ENCODE measurements around the gene MAP2K7. TPM values are rescaled to one million over a fixed set of nuclear protein-coding genes. Genes with fewer than 3 reads are reported as not detected.

MAP2K7 gene
- total and polyA plus RNA-seq, 2 of the 4 experiments (the other 2 are of a cell fraction) = 4.1 to 15.6 TPM

- Histone ChIP-seq H2AK9ac (replicated peaks; ENCODE audit: low read depth, low read length, poor library complexity) (no peak overlapping the region), H3K14ac (replicated peaks; ENCODE audit: low read depth, low read length) (no peak overlapping the region), H2BK120ac (ENCODE audit: low read depth, low read length) (no peak overlapping the region), H4K8ac (ENCODE audit: low read depth in 2 of 2, low read length in 2 of 2) (no peak overlapping the region), H3K9me1 (ENCODE audit: insufficient read depth, low read length) (0 out of 2 replicates have a peak, but pooled peaks cover 2% of the 10 kb centered on the region), H3K56ac (ENCODE audit: extremely low read depth, insufficient read depth, low read length) (no peak overlapping the region), H3K23ac (ENCODE audit: low read depth, low read length) (no peak overlapping the region), H3K18ac (ENCODE audit: low read depth, low read length) (no peak overlapping the region), H2BK5ac (ENCODE audit: low read depth, low read length, poor library complexity, severe bottlenecking) (no peak overlapping the region), H4K5ac (ENCODE audit: low read depth, low read length) (no peak overlapping the region), H3K9ac (ENCODE audit: low read depth, low read length) (no peak overlapping the region), H3K4me2 (ENCODE audit: low read depth, low read length) (no peak overlapping the region), H2AFZ (replicated peaks; ENCODE audit: low read length, poor library complexity) (no peak overlapping the region), H4K20me1 (ENCODE audit: insufficient read depth, low read length) (no peaks in the 10 kb centered on the region), H3K4me3 (ENCODE audit: insufficient read depth, low read depth, low read length) (no peak overlapping the region), H3K36me3 (ENCODE audit: control insufficient read depth, insufficient read depth, low read length) (no peaks in the 10 kb centered on the region), H2AK5ac (ENCODE audit: low read depth, low read length) (no peak overlapping the region), H4K91ac (ENCODE audit: insufficient read depth, low read depth, low read length) (no peak overlapping the region), H3K79me1 (ENCODE audit: low read depth in 1 of 2, low read length in 2 of 2) (peaks cover 6 to 17% of the 10 kb centered on the region in 2 experiments), H3K27me3 (ENCODE audit: control insufficient read depth, insufficient read depth, low read length) (no peaks in the 10 kb centered on the region), H3K27ac (ENCODE audit: insufficient read depth, low read length) (no peak overlapping the region), H2BK15ac (ENCODE audit: low read depth, low read length) (no peak overlapping the region), H2BK20ac (ENCODE audit: low read depth, low read length) (no peak overlapping the region), H3K4me1 (ENCODE audit: control insufficient read depth, insufficient read depth, low read length) (peaks cover 3% of the 10 kb centered on the region; the same call in 1 of the 2 replicates), H3K4ac (ENCODE audit: low read depth, low read length) (no peak overlapping the region), H3K9me3 (ENCODE audit: control insufficient read depth, insufficient read depth, low read length) (no peaks in the 10 kb centered on the region)
- CTCF ChIA-PET = interaction anchor here (0.6 to 0.8 kb wide), 2 partner anchors 12 to 13 kb away, joined by 3 to 4 read pairs; no protein-coding TSS in a partner anchor
- in situ Hi-C loops (cut with MboI; ENCODE audit: low sequenced_read_pairs) = no loop called here
- POLR2A ChIA-PET (ENCODE audit: unreplicated experiment) = interaction anchor here (0.9 kb wide), 1 partner anchor 14 kb away, joined by 9 read pairs; no protein-coding TSS in a partner anchor
- TF ChIP-seq BHLHE40 (IDR thresholded peaks at IDR 0.05; ENCODE audit: low read depth, low read length) (no peak), MAFK (IDR thresholded peaks at IDR 0.05; ENCODE audit: low read depth, low read length) (no peak), MAZ (IDR thresholded peaks at IDR 0.05; ENCODE audit: borderline replicate concordance, low read depth, low read length) (no peak), MXI1 (IDR thresholded peaks at IDR 0.05; ENCODE audit: borderline replicate concordance, low read depth, low read length) (no peak), RAD21 (IDR thresholded peaks at IDR 0.05; ENCODE audit: low read length) (no peak), USF2 (IDR thresholded peaks at IDR 0.05; ENCODE audit: low read depth, low read length) (no peak), RCOR1 (IDR thresholded peaks at IDR 0.05; ENCODE audit: insufficient replicate concordance, low read length) (no peak), CHD1 (IDR thresholded peaks at IDR 0.05; ENCODE audit: low read depth, low read length) (no peak), CEBPB (IDR thresholded peaks at IDR 0.05; ENCODE audit: low read depth, low read length) (no peak), RFX5 (IDR thresholded peaks at IDR 0.05; ENCODE audit: low read depth, low read length) (no peak), FOS (IDR thresholded peaks at IDR 0.05; ENCODE audit: low read depth, low read length) (no peak), SMC3 (IDR thresholded peaks at IDR 0.05; ENCODE audit: low read depth, low read length) (no peak), POLR2A (IDR thresholded peaks at IDR 0.05; ENCODE audit: low read depth, low read length) (no peak), NFE2L2 (IDR thresholded peaks at IDR 0.05; ENCODE audit: low read depth, low read length) (no peak)
- TF ChIP-seq, protein P1, sequence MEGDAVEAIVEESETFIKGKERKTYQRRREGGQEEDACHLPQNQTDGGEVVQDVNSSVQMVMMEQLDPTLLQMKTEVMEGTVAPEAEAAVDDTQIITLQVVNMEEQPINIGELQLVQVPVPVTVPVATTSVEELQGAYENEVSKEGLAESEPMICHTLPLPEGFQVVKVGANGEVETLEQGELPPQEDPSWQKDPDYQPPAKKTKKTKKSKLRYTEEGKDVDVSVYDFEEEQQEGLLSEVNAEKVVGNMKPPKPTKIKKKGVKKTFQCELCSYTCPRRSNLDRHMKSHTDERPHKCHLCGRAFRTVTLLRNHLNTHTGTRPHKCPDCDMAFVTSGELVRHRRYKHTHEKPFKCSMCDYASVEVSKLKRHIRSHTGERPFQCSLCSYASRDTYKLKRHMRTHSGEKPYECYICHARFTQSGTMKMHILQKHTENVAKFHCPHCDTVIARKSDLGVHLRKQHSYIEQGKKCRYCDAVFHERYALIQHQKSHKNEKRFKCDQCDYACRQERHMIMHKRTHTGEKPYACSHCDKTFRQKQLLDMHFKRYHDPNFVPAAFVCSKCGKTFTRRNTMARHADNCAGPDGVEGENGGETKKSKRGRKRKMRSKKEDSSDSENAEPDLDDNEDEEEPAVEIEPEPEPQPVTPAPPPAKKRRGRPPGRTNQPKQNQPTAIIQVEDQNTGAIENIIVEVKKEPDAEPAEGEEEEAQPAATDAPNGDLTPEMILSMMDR (conservative IDR thresholded peaks at IDR 0.05; ENCODE audit: low read depth, low read length) = no peak
- TF ChIP-seq, protein P2, sequence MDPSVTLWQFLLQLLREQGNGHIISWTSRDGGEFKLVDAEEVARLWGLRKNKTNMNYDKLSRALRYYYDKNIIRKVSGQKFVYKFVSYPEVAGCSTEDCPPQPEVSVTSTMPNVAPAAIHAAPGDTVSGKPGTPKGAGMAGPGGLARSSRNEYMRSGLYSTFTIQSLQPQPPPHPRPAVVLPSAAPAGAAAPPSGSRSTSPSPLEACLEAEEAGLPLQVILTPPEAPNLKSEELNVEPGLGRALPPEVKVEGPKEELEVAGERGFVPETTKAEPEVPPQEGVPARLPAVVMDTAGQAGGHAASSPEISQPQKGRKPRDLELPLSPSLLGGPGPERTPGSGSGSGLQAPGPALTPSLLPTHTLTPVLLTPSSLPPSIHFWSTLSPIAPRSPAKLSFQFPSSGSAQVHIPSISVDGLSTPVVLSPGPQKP (IDR thresholded peaks at IDR 0.05; ENCODE audit: borderline replicate concordance, low read depth, low read length) = no peak
- intact Hi-C loops (cut with micrococcal nuclease) = no loop called here
- DNase-seq = no peak
- dilution Hi-C loops (cut with HindIII; ENCODE audit: low sequenced_read_pairs, unreplicated experiment) = no loop called here
- BruUV-seq (replicated peaks) = no TSS peak
- no CpG with 5 or more reads among the region's 8 CpGs for WGBS, 2 experiments (ENCODE audit: extremely low coverage in 2 of 2, insufficient read length in 1 of 2)
- ATAC-seq (ENCODE audit: low read depth) = no peak
Measured at GRCh38 chr19:7885818-7886217, 17.9 kb upstream of the MAP2K7 start.
